Erythroblast (primary cell): ENCODE results near the gene PPARA.

Experiments
- DNase-seq, 2 experiments: peaks; one replicate each; lab custom pipeline; 2025; lab: John Stamatoyannopoulos, UW
- GATA1 ChIP-seq: IDR thresholded peaks from 2 replicates; pipeline ENCODE4 v1.6.1; 2011; ENCODE audit warnings: low read depth, mild to moderate bottlenecking, control low read depth, low read length, moderate library complexity
- POLR2A ChIP-seq: IDR thresholded peaks from 2 replicates; pipeline ENCODE4 v1.6.1; 2011; ENCODE audit warnings: mild to moderate bottlenecking, low read length

PPARA gene

DNA sequence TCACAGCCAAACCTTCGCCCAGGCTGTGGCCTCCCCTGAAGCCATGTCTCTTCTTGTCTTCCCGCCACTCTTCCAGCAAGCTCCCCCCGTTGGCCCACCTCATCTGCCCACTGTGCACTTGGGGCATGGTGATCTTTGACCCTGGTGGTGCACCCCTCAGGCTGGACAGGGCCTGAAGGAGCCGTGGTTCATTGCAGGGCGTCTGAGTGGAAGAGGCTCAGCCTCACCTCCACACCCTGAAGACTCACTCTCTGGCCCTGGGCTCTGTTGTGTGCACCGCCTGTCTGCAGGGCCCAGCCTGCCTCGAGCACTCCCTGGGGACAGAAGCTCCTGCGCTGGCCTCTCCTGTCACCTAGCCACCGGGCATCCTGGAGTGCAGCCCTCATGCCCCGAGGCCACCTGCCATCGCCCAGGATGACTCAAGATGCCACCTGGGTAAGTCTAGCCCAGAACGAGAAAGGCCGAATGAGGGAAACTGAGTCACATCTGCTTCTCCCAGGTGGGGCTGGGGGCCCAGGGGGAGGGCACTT, 40.8 kb upstream of the PPARA start:
- TF ChIP-seq GATA1 = no peak
- TF ChIP-seq POLR2A = no peak
- DNase-seq = no peak

- no peak for TF ChIP-seq GATA1
- no peak for TF ChIP-seq POLR2A
- DNase-seq = peak in 1 of 2 experiments; percentile 17
Measured at GRCh38 chr22:46110215-46110614, 40.1 kb upstream of the PPARA start.

- DNase-seq = no peak
- TF ChIP-seq GATA1 (no peak), POLR2A (no peak)
Measured at GRCh38 chr22:46111645-46112306, 38.5 kb upstream of the PPARA start.

DNA sequence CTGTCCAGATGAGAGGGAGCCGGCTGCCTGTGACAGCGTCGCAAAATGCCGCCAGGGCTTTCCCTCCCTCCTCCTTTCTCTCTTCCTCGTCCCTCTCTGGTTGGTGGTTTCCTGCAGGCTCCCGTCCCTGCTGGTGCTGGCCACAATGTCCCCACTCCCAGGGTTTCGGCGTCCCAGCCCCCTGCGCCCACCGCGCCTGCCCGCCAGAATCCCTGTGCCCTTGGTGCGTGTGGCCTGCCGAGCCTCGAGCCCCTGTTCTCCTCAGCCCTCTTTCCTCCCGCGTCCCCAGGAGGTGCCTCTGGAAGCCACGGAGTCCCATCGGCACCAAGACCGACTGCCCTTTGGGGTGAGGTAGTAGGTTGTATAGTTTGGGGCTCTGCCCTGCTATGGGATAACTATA, 37.9 kb upstream of the PPARA start:
- no peak for TF ChIP-seq POLR2A
- no peak for TF ChIP-seq GATA1
- no peak for DNase-seq

- DNase-seq = no peak
- no peak for TF ChIP-seq GATA1
- no peak for TF ChIP-seq POLR2A
Measured at GRCh38 chr22:46113110-46113909, 37.0 kb upstream of the PPARA start.

GRCh38 chr22:46113910-46114517, 36.3 kb upstream of the PPARA start:
- no peak for DNase-seq

GRCh38 chr22:46114518-46115387, 35.6 kb upstream of the PPARA start:
- no peak for DNase-seq
- TF ChIP-seq POLR2A = no peak
- TF ChIP-seq GATA1 = no peak

More at GRCh38 chr22:46113910-46114517, 36.3 kb upstream of the PPARA start:
- no peak for TF ChIP-seq POLR2A

- no peak for TF ChIP-seq GATA1
- TF ChIP-seq POLR2A = no peak
- no peak for DNase-seq
Measured at GRCh38 chr22:46115388-46115678, 35.0 kb upstream of the PPARA start.

DNA sequence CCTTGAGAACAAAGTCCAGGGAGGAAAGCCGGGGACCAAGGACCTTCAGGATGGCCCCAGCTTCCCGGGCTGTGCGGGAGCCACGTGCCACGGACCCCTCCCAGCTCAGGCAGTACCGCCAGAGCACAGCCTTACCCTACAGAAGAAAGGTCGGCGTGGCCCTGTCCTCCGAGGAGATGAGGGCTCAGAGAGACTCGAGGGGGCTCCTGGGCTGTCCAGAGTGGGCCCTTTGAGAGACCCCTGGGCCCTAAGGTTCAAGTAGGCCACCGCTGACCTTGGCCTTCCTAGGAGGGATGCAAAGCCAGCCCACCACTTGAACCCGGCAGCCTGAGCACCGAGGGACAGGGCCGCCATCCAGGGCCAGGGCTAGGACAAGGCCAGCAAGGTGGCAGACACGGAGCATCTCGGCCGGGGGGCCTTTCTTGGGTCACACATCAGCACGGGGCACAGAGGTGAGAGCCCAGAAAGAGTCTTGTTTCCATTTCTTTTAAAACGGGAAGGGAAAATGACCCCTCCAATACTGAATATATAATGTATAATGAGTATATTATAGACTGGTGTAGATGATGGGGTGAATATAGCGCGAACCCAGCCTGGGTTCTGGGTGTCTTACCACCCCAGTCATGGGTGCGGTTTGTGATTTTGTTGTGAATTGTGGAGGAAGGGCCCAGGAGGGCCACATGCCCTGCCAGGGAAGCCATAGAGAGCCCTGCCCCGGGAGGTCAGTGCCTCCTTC, 34.4 kb upstream of the PPARA start:
- no peak for TF ChIP-seq GATA1
- no peak for TF ChIP-seq POLR2A
- no peak for DNase-seq

DNA sequence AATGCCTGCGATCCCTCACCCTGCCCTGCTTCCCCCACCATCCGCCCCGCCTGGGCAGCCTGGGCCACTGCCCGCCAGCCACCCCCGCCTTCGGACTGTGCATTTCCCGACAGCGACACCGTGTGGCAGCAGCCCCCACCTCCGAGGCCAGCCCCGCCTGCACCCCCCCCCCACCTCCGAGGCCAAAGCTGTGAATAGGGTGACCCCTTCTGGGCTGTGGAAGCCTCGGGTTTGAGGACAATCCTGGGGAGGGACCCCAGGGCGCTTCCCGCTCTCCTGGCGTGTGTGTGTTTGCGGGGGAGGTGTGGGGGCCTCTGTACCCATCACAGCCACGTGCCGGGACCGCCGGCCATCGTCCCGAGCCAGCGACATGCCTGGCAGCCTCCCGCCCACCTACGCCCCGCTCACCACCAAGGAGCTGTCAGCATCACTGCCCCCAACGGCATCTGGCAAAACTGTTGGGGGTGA, 33.8 kb upstream of the PPARA start:
- no peak for TF ChIP-seq GATA1
- TF ChIP-seq POLR2A = no peak
- DNase-seq = peak; percentile 85 to 92

DNA sequence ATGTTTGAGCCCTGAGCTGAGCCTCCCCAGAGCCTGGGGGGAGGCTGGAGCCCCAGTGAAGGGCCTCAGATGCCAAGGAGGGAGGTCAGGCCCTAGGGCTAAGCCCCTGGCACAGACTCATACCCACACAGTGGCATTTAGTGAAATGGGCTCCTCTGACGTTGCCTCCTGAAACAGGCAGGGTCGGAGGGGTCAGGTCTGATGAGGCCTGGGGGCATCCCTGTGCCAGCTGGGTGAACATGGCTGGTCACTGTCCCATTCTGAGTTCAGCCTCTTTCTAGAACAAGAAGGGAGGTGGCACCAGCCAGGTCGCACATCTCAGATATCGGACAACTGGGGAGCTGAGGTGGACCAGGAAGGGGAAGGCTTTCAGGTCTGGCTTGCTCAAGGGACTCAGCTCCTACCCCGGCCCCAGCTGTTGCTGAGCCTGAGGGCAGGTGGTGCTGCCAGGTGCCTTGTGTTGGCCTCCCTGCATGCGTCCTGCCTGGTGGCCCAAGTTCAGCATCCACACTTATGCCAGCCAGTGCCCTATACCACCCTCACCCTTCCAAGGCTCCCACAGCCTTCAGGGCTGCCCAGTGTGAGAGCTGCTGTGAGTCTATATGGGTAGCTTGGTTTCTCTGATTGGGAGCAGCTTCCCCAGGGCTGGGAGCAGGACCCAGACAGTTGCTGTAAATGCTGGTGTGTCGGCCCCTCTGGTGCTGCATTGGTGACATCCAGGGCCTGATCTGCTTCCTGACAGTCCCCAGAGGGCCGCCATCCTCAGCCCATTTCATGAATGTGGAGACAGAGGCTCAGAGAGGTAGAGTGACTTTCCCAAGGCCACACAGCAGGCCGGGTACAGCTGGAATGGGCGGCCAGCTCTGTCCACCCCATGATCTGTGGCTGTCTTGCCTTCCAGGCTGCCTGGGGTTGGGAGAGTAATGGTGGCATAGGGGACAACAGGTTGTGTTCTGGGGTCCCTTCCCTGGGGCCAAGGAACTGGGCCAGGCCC, 32.8 kb upstream of the PPARA start:
- no peak for DNase-seq
- TF ChIP-seq GATA1 (no peak), POLR2A (no peak)
